NCI-H524 treated with DMSO at 0.1 percent for 48 hours (cell line): ENCODE measurements around the gene NMRK2.

Experiments
- DNase-seq: peaks from one replicate; lab custom pipeline; 2025; lab: John Stamatoyannopoulos, UW

NMRK2 gene

DNA sequence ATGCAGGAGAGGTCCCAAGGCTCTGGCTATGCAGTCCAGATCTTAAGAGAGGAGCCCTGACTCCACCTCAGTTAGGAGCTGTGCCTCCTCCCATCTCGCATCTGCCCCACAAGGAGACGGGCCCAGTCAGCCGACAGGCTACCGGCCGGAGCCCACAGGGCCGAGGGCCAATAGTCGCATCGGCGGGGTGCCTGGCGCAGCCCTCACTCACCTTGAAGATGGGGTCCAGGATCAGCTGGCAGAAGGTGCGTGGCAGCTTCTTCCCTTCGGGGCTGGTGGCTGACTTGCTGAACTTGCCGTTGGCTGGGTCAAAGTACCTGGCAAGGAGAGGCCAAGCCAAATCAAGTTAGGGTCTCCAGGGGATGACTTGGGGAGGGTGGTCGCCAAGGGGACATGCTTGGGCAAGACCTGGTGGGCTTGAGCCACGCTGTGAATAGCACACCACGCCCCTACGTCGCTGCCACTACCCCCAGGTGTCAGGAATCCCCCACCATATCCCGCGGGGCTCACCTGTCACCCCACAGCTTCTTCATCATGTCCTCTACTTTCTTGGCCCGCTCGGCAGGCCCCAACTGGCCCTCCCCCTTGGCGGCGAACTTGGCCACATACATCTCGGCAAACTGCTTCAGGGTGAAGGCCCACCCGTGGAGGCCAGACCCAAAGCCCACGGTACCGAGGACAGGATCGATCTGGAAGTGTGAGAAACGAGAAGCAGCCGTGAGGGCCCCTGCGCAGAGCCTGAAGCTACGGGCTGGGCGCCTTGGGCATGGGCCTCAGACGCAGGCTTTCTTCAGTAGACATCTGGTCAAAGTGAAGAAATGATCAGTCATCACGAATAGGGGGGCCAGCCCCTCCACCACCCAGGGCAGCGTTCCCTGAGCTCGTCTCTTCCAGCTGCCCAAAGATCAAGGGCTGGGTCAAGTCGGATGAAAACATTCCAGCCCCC lies 49.1 kb downstream of the NMRK2 start:
- no peak for DNase-seq

DNA sequence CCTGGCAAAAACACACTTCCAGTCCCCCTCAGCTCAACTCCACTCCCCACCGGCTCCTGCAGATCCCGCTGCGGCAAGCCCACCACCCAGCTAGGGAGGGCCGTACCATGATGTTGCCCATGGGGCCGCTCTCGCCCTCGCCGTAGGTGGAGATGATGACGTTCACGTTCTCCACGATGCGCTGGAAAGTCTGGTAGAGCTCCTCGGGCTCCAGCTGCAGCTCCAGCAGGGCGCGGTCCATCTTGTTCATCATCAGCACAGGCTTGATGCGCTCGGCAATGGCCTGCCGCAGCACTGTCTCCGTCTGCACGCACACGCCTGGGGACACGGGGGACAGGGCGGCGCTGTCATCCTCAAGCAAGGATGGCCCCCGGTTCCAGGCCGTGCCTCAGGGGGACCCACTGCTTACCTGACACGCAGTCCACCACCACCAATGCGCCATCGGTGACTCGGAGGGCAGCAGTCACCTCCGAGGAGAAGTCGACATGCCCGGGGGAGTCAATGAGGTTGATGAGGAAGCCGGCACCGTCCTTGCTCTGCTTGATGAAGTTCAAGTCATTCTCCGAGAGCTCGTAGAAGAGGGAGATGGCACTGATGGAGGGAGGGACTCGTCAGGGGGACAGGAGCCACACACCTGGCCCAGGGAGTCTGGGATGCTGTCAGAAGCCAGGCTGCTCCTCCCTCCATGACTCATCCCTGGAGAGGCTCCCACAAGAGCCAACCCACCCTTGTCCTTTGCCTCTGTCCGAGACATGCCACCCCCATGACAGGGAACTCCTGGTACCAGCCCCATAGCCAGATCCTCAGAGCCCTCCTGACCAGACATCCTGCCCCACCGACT lies 50.1 kb downstream of the NMRK2 start:
- no peak for DNase-seq

DNA sequence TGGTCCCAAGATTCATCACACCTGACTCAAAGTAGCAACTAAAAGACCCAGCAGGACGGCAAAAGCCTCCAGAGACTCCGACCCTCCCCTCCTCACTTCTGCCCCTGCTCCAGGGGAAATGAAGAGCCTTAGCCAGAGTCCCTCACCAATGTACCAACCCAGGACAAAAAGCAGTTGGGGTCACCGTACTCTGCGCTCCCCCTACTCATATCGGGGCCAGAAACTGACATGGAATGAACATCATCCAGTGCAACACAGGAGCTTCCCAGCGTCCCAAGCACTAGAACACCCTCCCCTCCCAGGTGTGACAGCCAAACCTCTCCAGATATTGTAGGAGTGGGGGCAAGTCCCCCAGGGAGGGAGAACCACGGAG lies 50.7 kb downstream of the NMRK2 start:
- DNase-seq, result no peak

DNA sequence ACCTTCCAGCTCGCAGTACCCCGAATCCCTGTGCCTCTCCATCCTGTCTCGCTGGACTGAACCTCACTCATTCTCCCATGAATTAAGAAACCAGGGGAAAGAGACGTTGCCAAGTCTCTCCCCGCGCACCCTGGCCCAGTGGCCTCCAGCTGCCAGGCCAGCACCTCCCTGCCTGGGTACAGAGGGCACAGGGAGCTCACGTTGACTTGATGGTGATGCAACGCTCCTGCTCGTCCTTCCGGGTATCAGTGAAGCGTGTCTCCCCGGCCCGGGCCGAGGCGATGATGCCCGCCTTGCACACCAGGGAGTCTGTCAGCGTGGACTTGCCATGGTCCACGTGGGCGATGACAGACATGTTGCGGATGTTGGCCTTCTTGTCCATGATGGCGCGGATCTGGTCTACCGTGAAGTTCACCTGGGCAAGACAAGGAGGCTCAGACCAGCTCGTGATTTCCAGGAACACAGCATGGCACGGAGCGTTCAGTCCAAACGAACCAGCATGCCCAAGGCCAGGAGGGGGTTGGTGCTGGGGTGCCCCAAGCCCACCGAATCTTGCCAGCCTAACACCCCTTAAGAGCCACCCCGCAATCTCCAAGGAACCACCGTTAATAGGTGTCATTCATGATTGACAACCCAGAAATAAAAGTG lies 51.2 kb downstream of the NMRK2 start:
- no peak for DNase-seq

DNA sequence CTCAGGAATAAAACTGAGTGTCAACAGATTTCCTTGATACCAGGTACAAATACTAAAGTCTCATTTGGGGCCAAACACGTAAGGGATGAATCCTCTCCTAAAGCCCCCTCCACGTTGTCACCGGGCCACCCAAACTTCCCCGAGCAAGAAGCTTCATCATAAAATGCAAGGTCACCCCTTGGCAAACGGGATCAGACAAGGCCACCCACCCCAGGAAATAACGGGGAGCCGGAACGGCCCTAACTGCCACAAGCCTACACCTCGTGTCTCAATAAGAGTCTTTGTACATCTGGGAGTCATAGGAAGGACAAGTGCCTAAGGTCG lies 51.7 kb downstream of the NMRK2 start:
- DNase-seq, result no peak

DNA sequence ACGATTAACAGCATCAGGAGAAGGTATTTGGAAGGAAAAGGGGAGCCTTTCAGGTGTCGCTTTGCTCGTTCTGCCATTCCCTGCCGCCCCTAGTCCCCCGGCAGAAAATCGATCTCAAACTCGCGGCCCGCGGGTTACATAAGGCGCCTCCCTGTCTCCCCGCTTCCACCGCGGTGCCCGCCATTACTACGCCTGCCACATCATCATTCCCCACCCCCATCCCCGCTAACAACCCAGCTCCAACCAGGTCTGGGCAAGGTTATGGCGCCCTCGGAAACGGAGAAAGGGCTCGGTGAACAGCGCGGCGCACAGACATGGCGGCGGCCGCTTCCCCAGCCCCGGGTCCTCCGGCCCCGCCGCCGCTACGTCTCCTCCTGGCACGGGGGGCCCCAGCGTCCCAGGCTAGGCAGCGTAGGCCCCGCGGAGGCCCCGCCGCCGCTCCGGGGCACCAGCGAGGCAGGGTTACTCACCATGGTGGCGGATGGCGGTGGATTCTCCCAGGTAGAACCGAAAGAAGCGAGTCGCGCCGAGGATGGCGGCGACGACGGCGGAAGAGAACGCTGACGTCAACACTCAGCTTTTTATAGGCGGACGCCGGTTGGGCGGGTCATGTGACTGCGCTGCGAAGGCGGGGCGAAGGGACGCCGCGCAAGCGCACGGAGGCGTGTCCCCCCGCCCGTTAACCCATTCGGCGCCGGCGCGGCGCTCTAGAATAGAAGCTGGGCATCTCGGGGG lies 52.2 kb downstream of the NMRK2 start, which contains the start of gene EEF2:
TSS of gene EEF2 (minus strand) at position 556 of the 735 bp plus-strand sequence. CDS start at position 473, 83 bp downstream.
- peak; percentile 44 for DNase-seq

DNA sequence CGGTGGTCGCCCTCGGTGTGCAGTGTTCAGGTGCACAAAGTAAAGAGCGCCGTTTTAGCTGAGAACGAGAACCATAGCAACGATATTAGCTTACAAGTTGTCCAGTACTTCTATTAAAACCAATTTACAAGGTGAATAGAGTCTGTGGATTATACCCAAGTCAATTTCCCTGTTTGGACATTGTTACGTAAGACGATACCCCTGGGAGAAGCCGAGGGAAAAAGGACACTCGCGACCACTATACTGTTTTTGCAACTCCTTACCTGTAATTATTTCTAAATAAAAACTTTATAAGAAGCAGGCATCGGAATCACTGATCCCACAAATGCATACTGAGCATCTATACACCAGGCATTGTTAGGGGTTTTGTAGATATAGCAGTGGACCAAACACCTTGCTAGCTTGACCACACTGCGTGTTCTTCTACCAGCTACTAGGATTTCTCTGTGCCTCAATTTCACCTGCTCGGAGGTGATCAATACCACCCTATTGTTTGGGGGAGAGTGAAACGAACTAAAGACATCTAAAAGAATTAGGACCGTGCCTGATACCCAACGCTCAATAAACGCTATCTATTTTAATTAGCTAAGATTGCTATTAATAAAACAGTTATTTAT lies 52.9 kb downstream of the NMRK2 start:
- DNase-seq, result no peak

DNA sequence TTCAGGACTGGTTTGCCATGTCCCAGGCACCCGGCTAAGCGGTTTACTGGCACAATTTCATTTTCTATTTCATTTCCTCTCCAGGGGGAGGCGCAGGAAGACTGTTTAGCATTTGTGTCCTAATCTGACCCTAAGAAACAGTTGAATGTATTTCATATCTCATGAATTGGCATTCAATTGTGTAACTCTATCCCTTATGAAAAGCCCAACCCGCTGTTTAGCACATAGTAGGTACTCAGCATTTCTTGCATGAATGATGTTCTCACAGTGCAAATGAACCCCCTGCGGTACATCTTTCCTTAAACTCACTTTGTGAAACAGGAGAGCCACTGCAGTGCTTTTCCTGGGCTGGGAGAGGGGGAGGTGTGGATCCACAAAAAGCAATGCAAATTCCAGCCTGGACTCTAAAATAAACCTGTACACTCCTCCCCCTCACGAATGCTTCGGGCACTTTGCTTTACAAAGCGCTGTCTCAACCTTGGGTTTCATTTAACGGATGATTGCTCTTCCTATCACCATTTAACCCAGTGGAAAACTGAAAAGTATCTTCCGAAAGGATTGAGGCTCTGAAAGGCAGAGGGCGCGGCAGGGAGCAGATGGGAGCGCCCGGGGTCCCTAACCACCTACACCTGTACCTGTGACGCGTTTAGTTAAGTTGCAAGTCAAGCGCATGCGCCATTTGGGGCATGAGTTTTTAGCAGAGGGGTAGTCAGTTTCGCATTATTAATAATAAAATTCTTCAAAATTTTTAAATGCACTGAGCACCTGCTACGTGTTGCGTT lies 53.6 kb downstream of the NMRK2 start:
- DNase-seq, result peak; percentile 58

DNA sequence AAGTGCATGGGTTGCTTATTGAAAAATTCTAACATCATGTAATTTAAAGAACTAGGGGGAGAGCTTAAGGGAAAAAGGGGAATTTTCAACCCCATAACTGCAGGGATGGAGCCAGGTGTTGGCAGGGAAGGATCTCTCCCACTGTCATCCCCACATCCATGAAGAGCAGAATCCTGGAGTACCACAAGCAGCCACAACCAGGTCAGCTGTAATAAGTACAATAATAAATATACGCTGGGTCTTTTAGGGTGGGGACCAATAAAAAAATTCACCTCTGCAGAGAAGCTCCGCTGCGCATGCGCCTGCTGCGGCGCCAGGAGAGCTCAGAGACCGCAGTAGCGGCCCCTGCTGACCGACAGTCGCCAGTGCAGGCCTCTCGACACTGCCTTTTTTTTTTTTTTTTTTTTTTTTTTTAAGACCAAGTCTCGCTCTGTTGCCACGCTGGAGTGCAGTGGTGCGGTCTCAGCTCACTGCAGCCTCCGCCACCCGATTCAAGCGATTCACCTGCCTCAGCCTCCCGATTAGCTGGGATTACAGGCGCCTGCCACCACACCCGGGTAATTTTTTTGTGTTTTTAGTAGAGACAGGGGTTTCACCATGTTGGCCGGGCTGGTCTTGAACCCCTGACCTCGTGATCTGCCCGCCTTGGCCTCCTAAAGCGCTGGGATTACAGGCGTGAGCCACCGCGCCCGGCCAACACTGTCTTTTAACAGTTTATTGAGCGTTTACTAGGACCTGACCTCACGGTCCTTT lies 54.9 kb downstream of the NMRK2 start:
- peak; percentile 56 for DNase-seq

DNA sequence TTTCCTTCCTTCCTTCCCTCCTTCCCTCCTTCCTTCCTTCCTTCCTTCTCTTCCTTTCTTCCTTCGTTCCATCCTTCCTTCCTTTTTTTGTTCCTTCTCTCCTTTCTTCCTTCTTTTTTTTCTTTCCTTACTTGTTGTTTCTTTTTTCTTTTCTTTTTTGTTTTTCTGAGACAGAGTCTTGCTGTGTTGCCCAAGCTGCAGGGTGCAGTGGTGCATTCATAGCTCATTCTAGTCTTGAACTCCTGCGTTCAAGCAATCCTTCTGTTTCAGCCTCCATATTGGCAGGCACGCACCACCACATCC lies 57.9 kb downstream of the NMRK2 start:
- DNase-seq, result no peak
